Mucosa of stomach (tissue), 1 donor: ENCODE measurements around the gene FUCA2.
A peak's percentile ranks its signal among the peaks of the same experiment; 100 is the strongest.
"Not testable (repeated sequence)": the region's sequence is repeated elsewhere in the genome, so short reads cannot be mapped to it uniquely, and the experiment has no call there.

ENCODE experiments used
- H3K27me3 ChIP-seq: one replicate; pipeline ENCODE4 v1.7.0; 2013; ENCODE audit warnings: mild to moderate bottlenecking, low read length; ENCODE audit not compliant: control insufficient read depth, insufficient read depth
- H3K36me3 ChIP-seq: one replicate; pipeline ENCODE4 v1.7.0; 2013; ENCODE audit warnings: low read length; ENCODE audit not compliant: control insufficient read depth, insufficient read depth
- H3K4me1 ChIP-seq: one replicate; pipeline ENCODE4 v1.7.0; 2013; ENCODE audit warnings: mild to moderate bottlenecking, low read length; ENCODE audit not compliant: control insufficient read depth, insufficient read depth
- H3K4me3 ChIP-seq: one replicate; pipeline ENCODE4 v1.7.0; 2013; ENCODE audit warnings: low read length
- H3K9ac ChIP-seq: one replicate; pipeline ENCODE4 v1.7.0; 2013; ENCODE audit warnings: mild to moderate bottlenecking, low read length, moderate library complexity
- H3K9me3 ChIP-seq: one replicate; pipeline ENCODE4 v1.7.0; 2013; ENCODE audit warnings: mild to moderate bottlenecking, low read length, moderate library complexity; ENCODE audit not compliant: control insufficient read depth
- donor health status: Pancreatic carcinoma.

The FUCA2 gene

GRCh38 chr6:143482593-143482992, 28.9 kb downstream of the FUCA2 start:
- no peak overlapping the region for H3K9ac ChIP-seq
- no peaks in the 10 kb centered on the region for H3K36me3 ChIP-seq
- H3K9me3 ChIP-seq = no peaks in the 10 kb centered on the region
- H3K27me3 ChIP-seq = no peaks in the 10 kb centered on the region
- no peaks in the 10 kb centered on the region for H3K4me1 ChIP-seq
- H3K4me3 ChIP-seq = no peak overlapping the region

- no peaks in the 10 kb centered on the region for H3K36me3 ChIP-seq
- H3K9ac ChIP-seq = no peak overlapping the region
- H3K4me1 ChIP-seq = no peaks in the 10 kb centered on the region
- no peaks in the 10 kb centered on the region for H3K27me3 ChIP-seq
- no peaks in the 10 kb centered on the region for H3K9me3 ChIP-seq
- H3K4me3 ChIP-seq = no peak overlapping the region
Measured at GRCh38 chr6:143478479-143479062, 32.9 kb downstream of the FUCA2 start.

GRCh38 chr6:143476545-143476944, 35.0 kb downstream of the FUCA2 start:
- Histone ChIP-seq H3K9ac (no peak overlapping the region), H3K36me3 (no peaks in the 10 kb centered on the region), H3K9me3 (no peaks in the 10 kb centered on the region), H3K4me3 (no peak overlapping the region), H3K27me3 (no peaks in the 10 kb centered on the region), H3K4me1 (no peaks in the 10 kb centered on the region)

GRCh38 chr6:143471822-143472221, 39.7 kb downstream of the FUCA2 start:
- H3K36me3 ChIP-seq = no peaks in the 10 kb centered on the region

GRCh38 chr6:143468823-143469222, 42.7 kb downstream of the FUCA2 start:
- H3K36me3 ChIP-seq, H3K27me3 ChIP-seq, H3K4me1 ChIP-seq, H3K9ac ChIP-seq, H3K9me3 ChIP-seq, H3K4me3 ChIP-seq: not testable (repeated sequence)

More at GRCh38 chr6:143471822-143472221, 39.7 kb downstream of the FUCA2 start:
- Histone ChIP-seq H3K9me3 (no peaks in the 10 kb centered on the region), H3K27me3 (no peaks in the 10 kb centered on the region), H3K9ac (no peak overlapping the region), H3K4me1 (no peaks in the 10 kb centered on the region), H3K4me3 (no peak overlapping the region)

GRCh38 chr6:143468026-143468425, 43.5 kb downstream of the FUCA2 start:
- no peaks in the 10 kb centered on the region for H3K27me3 ChIP-seq
- H3K4me1 ChIP-seq = no peaks in the 10 kb centered on the region
- H3K36me3 ChIP-seq = no peaks in the 10 kb centered on the region
- H3K9ac ChIP-seq = no peak overlapping the region
- H3K4me3 ChIP-seq = no peak overlapping the region
- no peaks in the 10 kb centered on the region for H3K9me3 ChIP-seq

GRCh38 chr6:143465546-143465945, 46.0 kb downstream of the FUCA2 start:
- Histone ChIP-seq H3K4me1 (no peaks in the 10 kb centered on the region), H3K4me3 (no peak overlapping the region), H3K36me3 (no peaks in the 10 kb centered on the region), H3K9me3 (no peaks in the 10 kb centered on the region), H3K9ac (no peak overlapping the region), H3K27me3 (no peaks in the 10 kb centered on the region)

GRCh38 chr6:143457563-143458359, 53.8 kb downstream of the FUCA2 start:
- peak overlapping the region; percentile 18 for H3K9ac ChIP-seq
- H3K4me1 ChIP-seq = peaks cover 8% of the 10 kb centered on the region
- H3K36me3 ChIP-seq = no peaks in the 10 kb centered on the region
- H3K27me3 ChIP-seq = no peaks in the 10 kb centered on the region
- H3K4me3 ChIP-seq = no peak overlapping the region
- H3K9me3 ChIP-seq = no peaks in the 10 kb centered on the region

GRCh38 chr6:143451531-143451930, 60.0 kb downstream of the FUCA2 start:
- no peaks in the 10 kb centered on the region for H3K9me3 ChIP-seq
- no peaks in the 10 kb centered on the region for H3K36me3 ChIP-seq
- H3K4me1 ChIP-seq = peaks cover 7% of the 10 kb centered on the region
- H3K9ac ChIP-seq = peak overlapping the region; percentile 77
- H3K4me3 ChIP-seq = peak overlapping the region; percentile 73
- H3K27me3 ChIP-seq = no peaks in the 10 kb centered on the region

GRCh38 chr6:143450453-143451371, 60.8 kb downstream of the FUCA2 start, which contains the start of the genes ADAT2 and PEX3:
TSS of gene ADAT2 (minus strand) at chr6:143450695. CDS start at chr6:143450658, 37 bp downstream.
TSS of gene PEX3 (plus strand) at chr6:143450805. CDS start at chr6:143451043, 238 bp downstream.
- no peaks in the 10 kb centered on the region for H3K9me3 ChIP-seq
- peak within 1 kb of the TSS; percentile 85 for H3K9ac ChIP-seq
- no peaks in the 10 kb centered on the region for H3K27me3 ChIP-seq
- H3K36me3 ChIP-seq = no peaks in the 10 kb centered on the region
- H3K4me3 ChIP-seq = peak within 1 kb of the TSS; percentile 73
- H3K4me1 ChIP-seq = peaks cover 7% of the 10 kb centered on the region

- H3K9me3 ChIP-seq = no peaks in the 10 kb centered on the region
- no peaks in the 10 kb centered on the region for H3K36me3 ChIP-seq
- peak overlapping the region; percentile 85 for H3K9ac ChIP-seq
- peak overlapping the region; percentile 73 for H3K4me3 ChIP-seq
- peaks cover 7% of the 10 kb centered on the region for H3K4me1 ChIP-seq
- H3K27me3 ChIP-seq = no peaks in the 10 kb centered on the region
Measured at GRCh38 chr6:143449714-143450452, 61.6 kb downstream of the FUCA2 start.
